Measurements from ENCODE around the gene NAA80.
"Not testable (repeated sequence)": the region's sequence is repeated elsewhere in the genome, so short reads cannot be mapped to it uniquely, and the experiment has no call there.

NAA80 gene

DNA sequence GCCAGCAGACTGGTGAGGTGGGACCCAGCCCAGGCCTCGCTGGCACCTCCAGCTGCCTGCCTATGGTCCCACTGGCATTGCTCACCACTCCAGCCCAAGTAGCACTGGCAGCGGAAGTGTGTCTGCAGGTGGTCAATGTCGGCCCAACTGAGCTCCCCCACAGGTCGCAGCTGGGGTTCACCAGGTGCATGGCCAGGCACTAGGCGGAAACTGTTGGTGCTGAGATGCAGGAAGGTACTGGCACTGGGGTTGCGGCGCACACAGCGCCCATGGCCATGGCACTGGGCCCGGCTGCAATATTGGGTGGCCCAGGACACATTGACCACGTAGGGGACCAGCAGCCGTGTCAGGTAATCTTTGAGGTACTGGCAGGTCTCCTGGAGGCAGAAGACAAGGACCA is 19.0 kb upstream of the NAA80 start:
- TF ChIP-seq, protein P1, sequence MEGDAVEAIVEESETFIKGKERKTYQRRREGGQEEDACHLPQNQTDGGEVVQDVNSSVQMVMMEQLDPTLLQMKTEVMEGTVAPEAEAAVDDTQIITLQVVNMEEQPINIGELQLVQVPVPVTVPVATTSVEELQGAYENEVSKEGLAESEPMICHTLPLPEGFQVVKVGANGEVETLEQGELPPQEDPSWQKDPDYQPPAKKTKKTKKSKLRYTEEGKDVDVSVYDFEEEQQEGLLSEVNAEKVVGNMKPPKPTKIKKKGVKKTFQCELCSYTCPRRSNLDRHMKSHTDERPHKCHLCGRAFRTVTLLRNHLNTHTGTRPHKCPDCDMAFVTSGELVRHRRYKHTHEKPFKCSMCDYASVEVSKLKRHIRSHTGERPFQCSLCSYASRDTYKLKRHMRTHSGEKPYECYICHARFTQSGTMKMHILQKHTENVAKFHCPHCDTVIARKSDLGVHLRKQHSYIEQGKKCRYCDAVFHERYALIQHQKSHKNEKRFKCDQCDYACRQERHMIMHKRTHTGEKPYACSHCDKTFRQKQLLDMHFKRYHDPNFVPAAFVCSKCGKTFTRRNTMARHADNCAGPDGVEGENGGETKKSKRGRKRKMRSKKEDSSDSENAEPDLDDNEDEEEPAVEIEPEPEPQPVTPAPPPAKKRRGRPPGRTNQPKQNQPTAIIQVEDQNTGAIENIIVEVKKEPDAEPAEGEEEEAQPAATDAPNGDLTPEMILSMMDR (conservative IDR thresholded peaks at IDR 0.05; ENCODE audit: low read depth), result no peak
- CTCF ChIA-PET, result no interaction called here
- POLR2A ChIA-PET (ENCODE audit: low non-redundant PET), result no interaction called here
- DNase-seq (ENCODE audit: low spot score), result no peak
- peak overlapping the region; percentile 97 for H3K27ac ChIP-seq

DNA sequence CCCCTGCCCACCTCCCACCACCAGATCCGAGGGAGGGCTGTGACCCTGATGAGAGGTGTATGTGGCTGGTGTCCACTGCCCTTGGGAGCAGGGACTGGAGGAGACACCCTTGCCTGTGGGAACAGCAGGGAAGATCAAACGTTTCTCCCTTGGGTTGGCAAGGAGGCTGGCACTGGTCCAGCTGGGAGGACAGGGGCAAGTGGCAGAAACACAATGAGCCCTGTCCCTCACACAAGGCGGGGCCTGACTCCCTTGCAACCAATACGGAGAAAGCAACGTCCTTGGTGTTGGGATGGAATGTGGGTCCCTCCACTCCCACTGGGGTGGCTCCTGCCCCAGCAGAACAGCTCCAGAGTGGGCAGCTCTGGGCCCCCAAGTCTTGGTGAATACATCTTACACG is 18.1 kb upstream of the NAA80 start:
- CTCF ChIA-PET, result no interaction called here
- POLR2A ChIA-PET (ENCODE audit: low non-redundant PET), result interaction anchor here (1.0 kb wide), 1 partner anchor 18 kb away, joined by 5 read pairs; the partner anchor contains the start of genes HYAL3 and NAA80
- peak overlapping the region; percentile 97 for H3K27ac ChIP-seq
- no peak for DNase-seq (ENCODE audit: low spot score)
- TF ChIP-seq, protein P1 (conservative IDR thresholded peaks at IDR 0.05; ENCODE audit: low read depth), result no peak

DNA sequence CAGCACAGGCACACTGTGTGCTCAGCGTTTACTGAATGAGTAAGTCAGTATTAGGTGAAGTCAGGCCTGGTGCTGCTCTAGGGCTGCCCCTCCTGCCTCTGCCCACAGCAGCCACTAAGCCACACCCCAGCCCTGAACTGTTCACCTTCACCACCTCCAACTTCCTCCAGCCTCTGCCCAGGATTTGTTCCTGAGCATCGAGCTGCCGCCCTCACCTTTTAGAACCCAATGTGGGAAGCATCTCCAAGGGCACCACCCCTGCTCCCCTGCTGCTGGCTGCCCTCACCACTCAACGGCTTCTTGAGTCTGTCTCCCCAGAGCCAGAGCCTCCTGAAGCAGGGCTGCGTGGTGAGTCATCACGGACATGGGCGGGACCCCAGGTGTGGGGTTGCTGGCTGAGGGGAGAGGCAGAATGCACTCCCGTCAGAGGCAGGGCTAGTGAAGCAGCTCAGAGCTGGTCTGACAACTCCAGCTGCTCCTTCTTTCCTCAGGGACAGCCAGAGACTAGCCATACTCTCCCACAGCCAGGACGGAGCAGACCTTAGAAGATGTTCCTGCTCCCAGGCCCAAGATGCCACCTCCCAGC is 17.5 kb upstream of the NAA80 start:
- TF ChIP-seq, protein P1 (conservative IDR thresholded peaks at IDR 0.05; ENCODE audit: low read depth), result no peak
- POLR2A ChIA-PET (ENCODE audit: low non-redundant PET), result interaction anchor here (1.0 kb wide), 1 partner anchor 17 kb away, joined by 5 read pairs; the partner anchor contains the start of genes HYAL3 and NAA80
- peak; percentile 87 for DNase-seq (ENCODE audit: low spot score)
- CTCF ChIA-PET, result no interaction called here
- H3K27ac ChIP-seq, result peak overlapping the region; percentile 97

DNA sequence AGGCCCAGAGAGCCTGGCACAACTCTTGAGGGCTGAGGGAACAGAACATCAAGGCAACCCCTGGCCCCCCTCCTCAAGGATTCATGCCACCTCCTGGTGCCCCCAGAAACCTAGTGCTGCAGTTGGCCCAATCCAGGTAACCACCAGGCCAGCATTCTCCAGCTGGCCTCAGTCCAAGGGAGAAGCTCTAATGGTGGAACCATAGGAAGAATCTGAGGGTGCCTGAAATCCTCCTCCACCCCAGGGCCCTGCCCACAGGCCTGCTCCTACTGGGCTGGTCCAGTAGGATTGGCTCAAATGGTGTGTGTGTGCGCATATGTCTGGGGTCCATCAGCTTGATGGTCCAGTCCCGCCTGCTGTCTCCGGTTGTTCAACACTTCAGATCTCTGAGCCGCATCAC is 15.6 kb upstream of the NAA80 start:
- CTCF ChIA-PET, result no interaction called here
- POLR2A ChIA-PET (ENCODE audit: low non-redundant PET), result interaction anchor here (0.6 kb wide), 1 partner anchor 15 kb away, joined by 3 read pairs; no protein-coding TSS in a partner anchor

DNA sequence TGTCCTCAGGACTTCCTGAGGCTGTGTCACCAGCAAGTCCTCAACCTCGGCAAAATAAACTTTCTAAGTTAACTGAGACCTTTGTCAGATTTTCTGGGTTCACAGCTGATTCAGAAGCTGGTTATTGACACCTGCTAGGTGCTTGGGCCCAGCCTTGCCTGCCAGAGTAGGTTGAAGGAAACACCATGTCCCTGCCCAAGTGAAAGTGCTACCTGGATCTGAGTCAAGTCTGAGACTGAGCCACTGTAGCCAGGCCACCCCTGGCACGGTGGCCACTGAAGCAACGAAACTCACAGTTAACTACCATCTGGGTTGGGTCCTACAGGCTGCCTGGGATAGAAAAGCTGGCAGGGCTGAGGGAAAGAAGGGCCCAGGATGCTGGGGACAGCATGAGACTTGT is 15.1 kb upstream of the NAA80 start:
- ChIA-PET CTCF (no interaction called here), POLR2A (ENCODE audit: low non-redundant PET) (no interaction called here)
- TF ChIP-seq, protein P1 (conservative IDR thresholded peaks at IDR 0.05; ENCODE audit: low read depth), result no peak
- H3K27ac ChIP-seq, result peak overlapping the region; percentile 97
- no peak for DNase-seq (ENCODE audit: low spot score)

More for the DNA sequence above, 15.6 kb upstream of the NAA80 start:
- peak overlapping the region; percentile 97 for H3K27ac ChIP-seq
- TF ChIP-seq, protein P1 (conservative IDR thresholded peaks at IDR 0.05; ENCODE audit: low read depth), result no peak
- DNase-seq (ENCODE audit: low spot score), result no peak

DNA sequence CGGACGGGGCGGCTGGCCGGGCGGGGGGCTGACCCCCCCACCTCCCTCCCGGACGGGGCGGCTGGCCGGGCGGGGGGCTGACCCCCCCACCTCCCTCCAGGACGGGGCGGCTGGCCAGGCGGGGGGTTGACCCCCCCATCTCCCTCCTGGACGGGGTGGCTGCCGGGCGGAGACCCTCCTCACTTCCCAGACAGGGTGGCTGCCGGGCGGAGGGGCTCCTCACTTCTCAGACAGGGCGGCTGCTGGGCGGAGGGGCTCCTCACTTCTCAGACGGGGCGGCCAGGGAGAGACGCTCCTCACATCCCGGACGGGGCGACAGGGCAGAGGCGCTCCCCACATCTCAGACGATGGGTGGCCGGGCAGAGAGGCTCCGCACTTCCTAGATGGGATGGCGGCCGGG is 12.8 kb upstream of the NAA80 start:
- CTCF ChIA-PET, result not testable (repeated sequence)

DNA sequence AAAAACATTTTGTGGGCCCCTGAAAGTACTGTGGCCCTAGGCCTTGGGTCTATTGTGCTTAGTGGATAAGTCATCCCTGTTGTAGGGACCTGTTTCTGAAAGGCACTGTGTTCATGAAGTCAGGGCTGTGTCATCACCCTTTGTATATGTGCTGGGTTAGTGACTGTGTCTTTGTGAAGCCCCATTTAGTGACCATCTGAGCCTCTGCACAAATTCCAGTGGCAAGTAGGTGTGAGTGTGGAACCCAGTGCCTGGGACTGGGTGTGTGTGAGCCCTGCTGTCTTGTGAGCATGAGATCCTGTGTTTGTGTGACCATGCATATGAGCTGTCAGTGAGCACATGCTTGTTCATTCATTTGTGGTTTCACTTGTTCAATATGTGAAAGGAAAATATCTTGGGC is 5.4 kb upstream of the NAA80 start:
- DNase-seq (ENCODE audit: low spot score), result no peak
- TF ChIP-seq, protein P1 (conservative IDR thresholded peaks at IDR 0.05; ENCODE audit: low read depth), result no peak
- POLR2A ChIA-PET (ENCODE audit: low non-redundant PET), result no interaction called here
- CTCF ChIA-PET, result interaction anchor here (0.6 kb wide), 1 partner anchor 19 kb away, joined by 5 read pairs; no protein-coding TSS in a partner anchor
- no peak overlapping the region for H3K27ac ChIP-seq

More for the DNA sequence above, 12.8 kb upstream of the NAA80 start:
- H3K27ac ChIP-seq; POLR2A ChIA-PET (ENCODE audit: low non-redundant PET); DNase-seq (ENCODE audit: low spot score): not testable (repeated sequence)

Measured in RWPE1 (cell line).